Measurements from ENCODE around the gene PKD2L1.
"Not testable (repeated sequence)": the region's sequence is repeated elsewhere in the genome, so short reads cannot be mapped to it uniquely, and the experiment has no call there.

PKD2L1 gene

DNA sequence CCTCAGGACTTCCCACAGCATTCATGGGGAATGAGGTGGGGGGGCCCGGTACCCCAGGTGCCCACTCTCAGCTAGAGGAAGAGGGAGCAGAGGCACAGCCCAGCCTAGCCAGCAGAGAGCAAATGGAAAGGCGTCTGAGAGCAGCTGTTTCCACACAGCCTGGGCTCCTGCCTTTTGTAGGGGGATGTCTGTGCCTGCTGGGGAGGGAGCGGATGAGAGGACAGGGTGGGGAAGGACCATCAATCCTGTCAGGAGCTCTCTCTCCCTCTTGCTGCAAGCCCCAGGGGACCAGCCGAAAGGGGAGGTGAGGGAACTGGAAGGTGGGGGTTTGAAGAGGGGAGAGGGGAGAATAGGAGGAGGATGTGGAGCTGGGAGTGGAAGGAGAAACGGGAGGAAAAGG, at the start of gene PKD2L1:
Gene PKD2L1, minus strand, starts transcription at position 150 of the 400 bp plus-strand sequence. Its CDS starts 125 bp downstream, at position 25.
- no peak for FAIRE-seq

DNA sequence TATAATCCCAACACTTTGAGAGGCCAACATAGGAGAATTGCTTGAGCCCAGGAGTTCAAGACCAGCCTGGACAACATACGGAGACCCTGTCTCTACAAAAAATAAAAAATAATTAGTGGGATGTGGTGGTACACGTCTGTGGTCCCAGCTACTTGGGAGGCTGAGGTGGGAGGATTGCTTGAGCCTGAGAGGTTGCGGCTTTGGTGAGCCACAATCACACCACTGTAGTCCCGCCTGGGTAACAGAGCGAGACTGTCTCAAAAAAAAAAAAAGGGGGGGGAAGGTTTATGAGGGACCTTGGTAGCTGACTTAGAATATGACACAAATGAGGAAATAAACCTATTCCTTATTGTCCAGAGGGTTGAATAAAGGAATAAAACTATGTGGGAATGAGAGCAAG, 47.8 kb upstream of the PKD2L1 start:
- no peak for FAIRE-seq

DNA sequence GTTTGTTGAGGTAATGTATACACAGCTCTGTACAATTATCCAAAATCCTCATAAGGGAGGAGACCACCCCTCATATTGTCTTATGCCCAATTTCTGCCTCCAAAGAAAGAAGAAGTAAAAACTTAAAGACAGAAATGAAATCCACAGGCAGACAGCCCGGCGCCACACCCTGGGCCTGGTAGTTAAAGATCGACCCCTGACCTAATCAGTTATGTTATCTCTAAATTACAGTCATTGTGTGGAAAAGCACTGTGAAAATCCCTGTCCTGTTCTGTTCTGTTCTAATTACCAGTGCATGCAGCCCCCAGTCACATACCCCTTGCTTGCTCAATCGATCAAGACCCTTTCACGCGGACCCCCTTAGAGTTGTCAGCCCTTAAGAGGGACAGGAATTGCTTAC, 46.6 kb upstream of the PKD2L1 start:
- not testable (repeated sequence) for FAIRE-seq

DNA sequence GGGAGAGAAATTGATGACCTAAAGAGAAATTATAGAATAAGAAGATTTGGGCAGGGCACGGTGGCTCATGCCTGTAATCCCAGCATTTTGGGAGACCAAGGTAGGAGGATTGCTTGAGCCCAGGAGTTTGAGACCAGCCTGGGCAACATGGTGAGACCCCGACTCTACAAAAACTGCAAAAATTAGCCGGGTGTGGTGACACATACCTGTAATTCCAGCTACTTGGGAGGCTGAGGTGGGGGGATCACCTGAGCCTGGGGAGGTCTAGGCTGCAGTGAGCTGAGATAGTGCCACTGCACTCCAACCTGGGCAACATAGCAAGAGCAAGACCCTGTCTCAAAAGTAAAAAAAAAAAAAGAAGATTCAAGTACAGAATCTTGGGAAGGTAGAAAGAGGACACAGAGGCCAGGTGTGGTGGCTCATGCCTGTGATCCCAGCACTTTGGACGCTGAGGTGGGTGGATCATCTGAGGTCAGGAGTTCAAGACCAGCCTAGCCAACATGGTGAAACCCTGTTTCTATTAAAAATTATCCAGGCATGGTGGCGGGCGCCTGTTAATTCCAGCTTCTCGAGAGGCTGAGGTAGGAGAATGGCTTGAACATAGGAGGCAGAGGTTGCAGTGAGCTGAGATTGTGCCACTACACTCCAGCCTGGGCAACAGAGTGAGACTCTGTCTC, 44.8 kb upstream of the PKD2L1 start:
- not testable (repeated sequence) for FAIRE-seq

DNA sequence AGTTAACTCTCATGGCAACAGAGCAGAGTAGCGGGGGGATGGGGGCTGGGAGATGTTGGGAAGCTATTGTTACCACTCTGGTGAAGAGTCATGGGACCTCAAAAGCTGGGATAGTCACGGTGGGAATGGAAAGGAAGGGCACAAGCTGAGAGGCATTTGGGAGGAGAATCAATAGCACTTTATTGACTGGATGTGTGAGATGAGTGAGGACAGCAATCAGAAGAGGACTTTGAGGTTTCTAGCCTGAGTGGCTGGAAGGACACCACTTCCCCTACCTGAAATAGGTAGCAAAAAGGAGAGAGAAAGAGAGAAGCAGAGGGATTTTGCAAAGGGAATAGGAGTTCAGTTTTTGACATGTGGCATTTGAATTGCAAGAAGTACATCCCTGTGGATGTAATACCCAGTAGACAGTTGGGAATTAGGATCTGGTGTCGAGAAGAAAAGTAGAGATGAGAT, 44.2 kb upstream of the PKD2L1 start:
- FAIRE-seq, result no peak

DNA sequence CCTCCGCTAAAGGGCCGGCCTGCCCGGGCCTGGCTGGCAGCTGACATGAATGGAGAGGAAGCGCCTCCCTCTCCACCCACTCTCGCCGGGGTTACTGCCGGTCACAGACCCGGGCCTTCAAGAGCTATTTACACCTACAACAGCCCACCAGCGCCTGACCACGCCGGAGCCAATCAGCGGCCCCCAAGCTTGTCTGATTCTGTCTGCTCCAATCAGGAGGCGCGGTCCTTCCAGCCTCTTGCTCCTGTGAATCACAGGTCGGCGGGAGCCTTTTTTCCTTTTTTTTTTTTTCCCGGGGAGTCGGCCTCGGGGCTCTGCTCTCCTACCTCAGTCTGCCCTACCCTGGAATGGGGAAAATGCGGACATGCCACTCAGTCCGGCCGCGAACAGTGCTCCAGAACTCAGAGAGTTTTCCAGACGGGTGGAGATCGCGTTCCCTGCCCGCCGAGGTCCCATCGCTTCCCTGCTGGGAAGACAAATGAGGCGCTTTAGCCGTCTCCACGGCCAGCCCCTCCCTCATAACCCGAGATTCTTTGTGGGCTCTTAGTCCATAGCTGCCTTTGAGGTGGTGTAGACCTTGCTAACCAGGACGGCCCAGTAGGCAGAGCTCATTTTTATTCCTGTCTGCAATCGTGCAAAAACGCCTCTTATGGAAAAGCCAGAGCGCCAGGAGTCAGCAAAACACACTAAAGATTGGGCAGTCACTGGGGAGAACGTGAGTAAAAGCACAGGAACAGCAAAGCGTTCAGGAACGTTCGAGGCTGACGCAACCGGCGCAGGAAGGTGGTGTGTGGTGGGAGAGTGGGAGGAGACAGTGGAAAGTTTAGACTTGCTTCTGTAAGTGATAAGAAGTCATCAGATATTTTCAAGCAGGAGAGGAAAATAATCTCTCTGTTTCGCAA, 43.5 kb upstream of the PKD2L1 start:
- peak; percentile 94 for FAIRE-seq

DNA sequence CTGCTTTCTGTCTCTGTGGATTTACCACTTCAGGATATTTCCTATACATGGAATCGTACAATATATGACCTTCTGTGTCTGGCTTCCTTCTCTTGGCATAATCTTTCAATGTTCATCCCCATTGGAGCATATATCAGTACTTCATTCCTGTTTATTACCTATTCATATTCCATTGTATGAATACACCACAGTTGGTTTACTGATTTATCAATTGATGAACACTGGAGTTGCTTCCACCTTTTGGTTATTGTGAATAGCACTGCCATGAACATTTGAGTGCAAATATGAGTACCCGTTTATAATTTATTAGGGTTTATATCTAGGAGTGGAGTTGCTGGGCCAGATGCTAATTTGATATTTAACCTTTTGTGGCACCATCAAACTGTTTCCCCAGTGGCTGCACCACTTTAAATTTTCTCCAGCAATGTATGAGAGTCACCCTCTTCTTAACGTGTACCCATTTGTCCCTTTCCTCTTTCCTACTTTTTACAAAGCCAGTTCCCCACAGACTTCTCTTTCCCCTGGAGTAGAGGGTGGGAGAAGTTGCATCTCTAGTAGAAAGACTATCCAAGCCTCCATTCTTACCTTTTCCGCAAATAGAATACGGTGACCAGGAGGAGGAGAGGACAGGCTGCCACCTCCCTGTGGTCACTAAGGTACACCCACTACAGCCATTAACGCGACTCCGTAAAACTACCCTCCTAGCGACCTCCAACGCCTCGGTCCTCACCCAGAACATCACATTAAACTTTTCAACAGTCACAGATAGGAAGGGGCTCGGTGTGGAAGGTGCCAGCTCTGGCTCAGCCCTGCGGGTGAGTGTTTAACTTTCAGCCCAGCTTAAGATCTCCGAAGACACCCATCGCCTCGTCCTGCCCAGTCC, 42.6 kb upstream of the PKD2L1 start:
- no peak for FAIRE-seq

DNA sequence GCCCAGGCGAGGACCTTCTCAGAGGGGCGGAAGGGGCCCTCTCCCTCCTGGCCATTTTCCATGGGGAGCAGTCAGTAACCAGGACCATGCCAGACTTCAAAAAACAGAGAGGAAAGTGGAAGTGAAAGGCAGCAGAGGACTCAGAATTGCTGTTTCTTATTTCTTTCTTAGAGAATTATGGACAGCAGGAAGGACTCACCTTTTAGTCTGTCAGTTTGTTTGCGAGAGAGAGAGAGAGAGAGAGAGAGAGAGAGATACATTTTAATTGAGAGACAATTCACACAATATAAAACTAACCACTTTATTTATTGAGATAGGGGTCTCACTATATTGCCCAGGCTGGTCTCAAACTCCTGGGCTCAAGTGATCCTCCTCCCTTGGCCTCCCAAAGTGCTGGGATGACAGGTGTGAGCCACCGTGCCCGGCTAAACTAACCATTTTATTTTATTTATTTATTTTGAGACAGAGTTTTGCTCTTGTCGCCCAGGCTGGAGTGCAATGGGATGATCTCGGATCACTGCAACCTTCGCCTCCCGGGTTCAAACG, 41.5 kb upstream of the PKD2L1 start:
- no peak for FAIRE-seq

DNA sequence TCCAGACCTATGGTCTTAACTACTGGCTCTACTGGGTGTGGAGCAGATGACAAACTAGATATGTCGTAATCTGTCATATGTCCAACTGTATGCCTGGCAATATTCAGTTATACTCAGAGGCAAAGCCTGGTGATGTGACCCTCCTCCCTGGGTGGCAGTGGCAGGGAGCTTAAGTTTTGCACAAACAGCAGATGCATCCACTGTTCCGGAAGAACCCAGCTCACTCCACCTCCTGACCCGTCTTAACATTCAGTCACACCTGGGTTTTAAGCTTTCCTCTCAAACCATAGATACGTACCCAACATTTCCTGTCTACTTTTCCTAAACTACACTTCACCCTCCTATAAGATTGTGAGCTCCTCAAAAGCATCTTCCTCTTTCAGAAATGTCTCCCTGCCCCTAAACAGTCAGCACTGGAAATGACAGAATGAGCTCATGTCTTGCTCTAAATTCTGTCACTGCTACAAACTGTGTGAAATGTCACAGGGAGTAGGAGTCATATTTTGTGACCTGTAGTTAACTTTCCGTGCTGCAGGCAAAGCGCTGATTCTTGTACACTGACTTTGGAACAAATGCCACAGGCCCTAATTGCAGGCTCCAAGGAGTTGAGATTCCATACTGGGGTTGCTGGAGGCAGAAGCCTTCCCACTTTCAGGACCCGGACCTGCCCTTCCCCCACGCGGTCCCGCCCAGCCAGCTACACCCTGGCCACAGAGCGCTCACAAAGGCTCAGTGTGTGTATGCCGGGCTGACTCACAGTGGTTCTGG, 40.9 kb upstream of the PKD2L1 start:
- no peak for FAIRE-seq

DNA sequence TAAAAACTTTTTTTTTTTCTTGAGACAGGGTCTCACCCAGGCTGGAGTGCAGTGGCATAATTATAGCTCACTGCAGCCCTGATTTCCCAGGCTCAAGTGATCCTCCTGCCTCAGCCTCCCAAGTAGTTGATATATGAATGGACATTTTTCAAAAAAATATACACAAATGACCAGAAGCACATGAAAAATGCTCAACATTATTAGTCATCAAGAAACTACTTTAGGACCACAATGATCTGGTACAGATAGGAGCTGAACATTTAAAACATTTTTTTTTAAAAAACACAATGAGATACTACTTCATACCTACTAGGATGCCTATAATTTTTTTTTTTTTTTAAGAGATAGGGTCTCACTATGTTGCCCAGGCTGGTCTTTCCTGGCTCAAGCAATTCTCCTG, 38.7 kb upstream of the PKD2L1 start:
- FAIRE-seq, result no peak

DNA sequence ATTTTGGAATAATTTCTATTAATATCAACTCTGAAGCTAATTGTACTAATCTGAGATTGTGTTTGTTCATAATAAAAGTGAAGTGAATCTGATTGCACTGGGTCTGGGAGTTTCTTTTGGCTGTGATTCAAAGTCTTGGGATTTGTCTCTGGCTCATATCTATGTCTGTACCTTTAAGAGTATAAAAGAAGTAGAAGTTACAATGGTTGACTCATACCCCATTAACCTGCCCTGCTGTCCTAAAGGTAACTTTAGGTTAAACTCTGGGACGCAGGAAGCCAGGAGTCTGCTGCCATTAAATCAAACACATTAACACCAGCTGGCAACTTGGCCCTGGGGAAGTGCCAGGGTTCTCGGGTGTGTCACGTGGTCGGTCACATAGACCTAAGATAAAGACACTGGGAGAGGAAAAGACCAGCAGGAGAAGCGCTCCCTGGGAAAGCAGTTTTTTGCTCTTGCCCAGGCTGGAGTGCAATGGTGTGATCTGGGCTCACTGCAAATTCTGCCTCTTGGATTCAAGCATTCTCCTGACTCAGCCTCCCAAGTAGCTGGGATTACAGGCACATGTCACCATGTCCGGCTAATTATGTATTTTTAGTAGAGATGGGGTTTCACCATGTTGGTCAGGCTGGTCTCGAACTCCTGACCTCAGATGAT, 34.8 kb upstream of the PKD2L1 start:
- FAIRE-seq, result no peak

DNA sequence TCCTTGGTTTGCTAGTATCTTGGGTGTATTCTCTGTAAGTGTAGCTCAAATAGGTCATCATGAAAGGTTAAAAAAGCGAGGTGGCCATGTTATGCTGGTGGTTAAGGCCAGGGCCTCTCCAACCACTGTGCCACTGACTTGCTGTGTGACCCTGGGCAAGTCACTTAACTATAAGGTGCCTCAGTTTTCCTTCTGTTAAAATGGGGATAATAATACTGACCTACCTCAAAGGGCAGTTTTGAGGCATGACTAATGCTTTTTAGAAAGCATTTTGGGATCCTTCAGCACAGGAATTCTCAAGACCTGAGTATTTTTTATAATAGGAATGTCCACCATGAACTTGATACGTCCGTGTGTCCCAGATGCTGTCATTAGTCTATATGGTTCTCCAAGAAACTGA, 34.1 kb upstream of the PKD2L1 start:
- no peak for FAIRE-seq

DNA sequence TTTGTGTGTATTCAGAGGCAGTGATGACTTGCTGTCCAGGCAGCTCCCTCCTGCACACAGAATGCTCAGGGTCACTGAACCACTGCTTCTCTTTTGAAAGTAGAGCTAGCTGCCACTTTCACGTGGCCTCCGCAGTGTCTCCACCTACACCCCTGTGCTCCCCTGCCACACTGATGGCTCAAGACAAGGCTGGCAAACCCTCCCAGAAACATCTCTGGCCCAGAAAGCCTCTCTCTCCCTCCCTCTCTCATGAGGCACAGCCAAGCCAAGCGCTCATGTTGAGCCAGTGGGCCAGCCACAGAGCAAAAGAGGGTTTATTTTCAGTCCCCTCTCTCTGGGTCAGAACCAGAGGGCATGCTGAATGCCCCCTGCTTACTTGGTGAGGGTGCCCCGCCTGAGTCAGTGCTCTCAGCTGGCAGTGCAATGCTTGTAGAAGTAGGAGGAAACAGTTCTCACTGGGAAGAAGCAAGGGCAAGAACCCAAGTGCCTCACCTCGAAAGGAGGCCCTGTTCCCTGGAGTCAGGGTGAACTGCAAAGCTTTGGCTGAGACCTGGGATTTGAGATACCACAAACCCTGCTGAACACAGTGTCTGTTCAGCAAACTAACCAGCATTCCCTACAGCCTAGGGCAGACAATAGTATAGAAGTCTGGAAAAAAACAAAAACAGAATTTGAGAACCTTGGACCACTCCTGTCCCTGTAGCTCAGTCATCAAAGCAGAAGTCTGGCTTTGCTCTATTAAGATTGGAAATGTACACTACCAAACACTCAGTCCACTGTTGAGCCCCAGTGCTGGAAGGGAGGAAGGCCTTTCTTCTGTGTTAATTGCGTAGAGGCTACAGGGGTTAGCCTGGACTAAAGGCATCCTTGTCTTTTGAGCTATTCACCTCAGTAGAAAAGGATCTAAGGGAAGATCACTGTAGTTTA, 32.8 kb upstream of the PKD2L1 start:
- no peak for FAIRE-seq

DNA sequence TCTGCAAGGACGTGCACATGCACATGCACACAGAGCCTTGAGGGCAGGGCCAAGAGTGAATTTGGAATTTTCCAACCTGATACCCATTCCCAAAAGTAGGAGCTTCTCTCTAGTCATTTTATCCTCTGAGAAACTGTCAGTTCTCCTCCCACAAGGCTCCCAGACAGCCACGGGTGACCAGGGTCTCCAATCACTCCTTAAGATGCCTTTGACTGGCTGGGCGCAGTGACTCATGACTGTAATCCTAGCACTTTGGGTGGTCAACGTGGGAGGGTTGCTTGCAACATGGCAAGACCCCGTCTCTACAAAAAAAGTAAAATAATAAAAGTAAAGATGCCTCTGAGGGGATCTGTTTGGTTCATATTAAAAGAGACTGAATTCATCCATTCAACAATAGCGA, 30.2 kb upstream of the PKD2L1 start:
- no peak for FAIRE-seq

DNA sequence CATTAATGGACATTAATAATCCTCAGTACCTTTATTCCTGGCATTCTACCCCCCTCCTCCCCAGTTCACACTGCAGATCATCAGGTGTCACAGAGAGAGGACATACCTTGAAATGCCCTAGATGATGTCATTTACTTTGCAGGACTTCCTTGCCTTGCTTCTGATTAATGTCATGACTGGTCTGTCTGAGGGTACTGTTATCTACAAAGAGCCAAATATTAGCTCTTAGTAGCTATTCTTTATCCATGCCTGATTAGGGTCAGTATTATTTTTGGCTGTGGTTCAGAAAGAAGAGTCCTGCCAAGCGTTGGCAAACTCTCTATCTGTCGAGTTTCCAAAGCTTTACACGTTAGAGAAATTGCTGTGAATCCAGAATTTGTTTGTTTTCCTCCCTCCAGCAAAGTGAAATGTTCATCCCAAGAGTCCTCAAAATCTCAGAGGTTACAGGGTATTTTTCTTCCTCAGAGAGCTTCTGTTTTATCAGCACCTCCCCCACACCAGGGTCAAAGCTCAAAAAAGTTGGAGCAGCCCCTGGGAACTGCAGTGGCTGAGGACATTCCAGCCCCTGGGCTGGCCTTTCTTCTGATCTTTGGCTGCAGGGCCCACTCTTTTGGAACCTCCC, 29.6 kb upstream of the PKD2L1 start:
- FAIRE-seq, result no peak

DNA sequence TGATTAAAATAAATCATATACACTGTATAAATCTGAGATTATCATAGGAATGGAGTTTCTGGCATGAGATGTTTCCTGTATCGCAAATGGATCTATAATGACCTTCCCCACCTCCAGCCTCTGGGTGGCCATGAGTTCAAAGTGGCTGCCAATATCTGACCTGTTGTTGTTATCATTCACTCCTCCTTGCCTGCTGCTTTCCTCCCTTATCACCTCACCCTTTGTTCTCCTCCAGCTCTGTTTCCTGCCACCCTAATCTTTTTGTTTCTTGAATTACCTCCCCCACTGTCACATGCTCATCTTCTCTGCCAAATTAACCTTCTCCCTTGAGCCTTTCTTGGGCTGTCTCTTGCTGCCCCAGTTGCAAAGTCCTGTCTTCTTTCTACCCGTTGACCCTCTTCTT, 29.0 kb upstream of the PKD2L1 start:
- no peak for FAIRE-seq

DNA sequence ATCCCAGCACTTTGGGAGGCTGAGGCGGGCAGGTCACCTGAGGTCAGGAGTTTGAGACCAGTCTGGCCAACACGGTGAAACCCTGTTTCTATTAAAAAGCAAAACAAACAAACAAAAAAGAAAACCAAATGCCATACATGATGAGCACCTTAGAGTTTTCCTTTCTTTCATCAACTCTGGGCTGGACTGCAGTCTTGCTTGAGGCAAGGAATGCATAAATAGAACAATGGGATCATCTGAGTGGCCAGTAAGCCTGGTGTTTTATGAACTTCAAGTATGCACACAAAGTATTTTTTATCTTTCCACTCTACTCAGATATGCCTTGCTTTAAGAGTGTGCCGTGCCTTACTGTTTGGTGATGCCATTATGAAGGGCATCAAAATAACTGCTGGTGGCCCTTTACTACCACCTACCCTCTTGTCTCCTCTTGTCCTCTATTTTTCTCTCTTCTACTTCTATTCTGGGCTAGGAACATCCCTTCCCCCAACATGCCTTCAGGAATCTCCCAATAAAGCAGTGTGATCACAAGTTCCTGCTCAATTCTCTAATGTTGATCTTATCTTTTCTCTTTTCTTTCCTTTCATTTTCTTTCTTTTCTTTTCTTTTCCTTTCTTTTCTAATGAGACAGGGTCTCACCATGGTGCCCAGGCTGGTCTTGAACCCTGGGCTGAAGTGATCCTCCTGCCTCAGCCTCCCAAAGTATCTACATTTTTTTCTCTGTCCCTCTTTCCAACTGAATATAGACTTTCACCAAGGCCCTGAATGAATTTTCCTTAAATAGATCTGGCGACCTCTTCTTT, 27.2 kb upstream of the PKD2L1 start:
- FAIRE-seq, result no peak

DNA sequence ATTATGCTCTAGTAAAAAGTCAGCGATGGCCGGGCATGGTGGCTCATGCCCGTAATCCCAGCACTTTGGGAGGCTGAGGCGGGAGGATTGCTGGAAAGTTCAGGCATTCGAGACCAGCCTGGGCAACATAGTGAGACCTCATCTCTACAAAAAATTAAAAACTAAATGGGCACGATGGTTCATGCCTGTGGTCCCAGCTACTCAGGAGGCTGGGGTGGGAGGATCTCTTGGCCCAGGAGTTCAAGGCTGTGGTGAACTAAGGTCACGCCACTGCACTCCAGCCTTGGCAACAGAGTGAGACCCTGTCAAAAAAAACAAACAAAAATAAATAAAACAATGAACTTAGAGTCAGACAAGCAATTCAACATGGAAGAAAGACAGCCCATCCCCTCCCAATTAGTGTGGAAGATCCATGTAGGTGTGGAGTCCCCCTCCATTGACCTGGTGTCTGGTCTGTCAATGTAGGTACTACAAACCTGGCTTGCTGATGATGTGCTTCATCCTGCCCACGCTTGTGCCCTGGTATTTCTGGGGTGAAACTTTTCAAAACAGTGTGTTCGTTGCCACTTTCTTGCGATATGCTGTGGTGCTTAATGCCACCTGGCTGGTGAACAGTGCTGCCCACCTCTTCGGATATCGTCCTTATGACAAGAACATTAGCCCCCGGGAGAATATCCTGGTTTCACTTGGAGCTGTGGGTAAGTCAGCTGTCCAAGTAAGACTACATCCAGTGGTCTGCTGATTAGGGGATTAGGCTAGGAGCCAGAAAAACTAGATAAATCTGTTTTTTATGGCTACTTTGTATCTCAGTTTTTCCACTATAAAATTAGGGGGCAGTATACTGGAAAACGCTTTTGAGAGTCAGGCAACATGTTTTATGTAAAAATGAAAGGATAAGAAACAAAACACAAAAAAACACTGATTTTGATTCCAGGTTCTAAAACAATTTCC, 26.3 kb upstream of the PKD2L1 start:
- FAIRE-seq, result no peak

Data from A204.1 (cell line).